ENCODE measurements around the gene YY1. TPM values are rescaled to one million over a fixed set of nuclear protein-coding genes. Genes with fewer than 3 reads are reported as not detected.

YY1 gene
- total RNA-seq, 4 donors from 2014 or later = 43.7 to 51.8 (median 48.5) TPM

GRCh38 chr14:100330388-100330931 lies 91.5 kb downstream of the YY1 start:
- no peak for TF ChIP-seq CTCF (IDR thresholded peaks at IDR 0.05; ENCODE audit: low read depth)

- TF ChIP-seq CTCF (IDR thresholded peaks at IDR 0.05; ENCODE audit: low read depth) = no peak
Measured at GRCh38 chr14:100332071-100332639, 93.2 kb downstream of the YY1 start.

Small RNA genes within 50 kb of the gene (small RNA-seq; reads per million reads assigned to genes)
- gene MIR345 = 16.7 reads per million, percentile 93 among the genes with 10 or more reads in this experiment
- gene RN7SL523P = not detected

Other genes with a start within 250 kb of the YY1 start
- 100 to 1,000 TPM in 1 of 4 donors, 10 to 100 TPM in 3; 36.7 to 108 (median 46.5) TPM for gene EVL, start 173.7 kb upstream of the YY1 start, total RNA-seq
- under 1 TPM in 3 of 4 donors, not detected in 1; 0.22 to 0.94 (median 0.34) TPM for gene DEGS2, start 79.5 kb upstream of the YY1 start, total RNA-seq
- 10 to 100 TPM; 17.1 to 80.6 (median 42.5) TPM for gene SLC25A29, start 67.3 kb downstream of the YY1 start, total RNA-seq
- not detected for gene SLC25A47, start 84.2 kb downstream of the YY1 start, total RNA-seq
- gene WDR25, start 137.3 kb downstream of the YY1 start, total RNA-seq = 10 to 100 TPM in 1 of 4 donors, 1 to 10 TPM in 3; 6.4 to 10.4 (median 7.1) TPM

All from subcutaneous adipose tissue (tissue), 4 donors.